ENCODE measurements around the gene EIF4B.

The EIF4B gene

DNA sequence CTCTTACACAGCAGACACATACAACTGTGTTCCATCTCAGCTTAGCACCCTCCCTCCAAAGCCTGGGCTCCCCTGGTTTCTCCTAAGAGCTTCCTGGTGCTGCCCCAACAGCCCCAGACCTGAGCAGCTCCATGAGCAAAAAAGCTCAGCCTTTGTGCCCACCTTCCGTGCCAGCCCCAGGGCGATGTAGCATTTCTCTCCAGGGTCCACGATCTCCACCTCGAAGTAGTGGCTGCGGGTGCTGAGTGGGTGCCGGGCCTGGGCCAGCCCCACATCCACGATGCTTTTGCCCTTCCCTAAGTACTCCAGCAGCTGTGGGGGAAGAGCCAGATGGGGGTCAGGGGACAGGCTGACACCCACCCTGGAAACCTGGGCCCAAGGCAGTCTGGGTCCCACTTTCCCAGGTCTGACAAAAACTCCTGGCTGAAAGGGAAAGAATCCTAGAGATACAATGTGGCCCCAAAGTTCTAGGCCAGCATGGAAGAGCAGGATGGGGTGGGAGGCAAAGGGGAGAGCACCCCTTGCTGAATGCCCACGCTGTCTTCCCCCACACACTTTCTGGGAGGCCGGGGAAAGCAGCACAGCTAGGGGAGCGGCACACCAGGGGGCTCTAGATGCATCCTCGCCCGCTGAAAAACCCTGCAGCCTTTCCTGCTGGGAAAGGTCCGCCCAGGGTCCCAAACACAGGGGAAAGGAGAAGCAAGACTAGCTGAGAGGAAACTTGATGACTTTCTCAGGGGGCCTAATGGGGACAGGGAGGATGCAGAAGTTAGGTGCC lies 61.9 kb downstream of the EIF4B start:
- Histone ChIP-seq H3K18ac (ENCODE audit: low read length) (no peak overlapping the region), H3K9ac (ENCODE audit: low read length) (no peak overlapping the region), H3K56ac (ENCODE audit: low read length) (no peak overlapping the region), H3K27me3 (ENCODE audit: insufficient read depth, low read length, poor library complexity) (no peaks in the 10 kb centered on the region), H2AK5ac (ENCODE audit: low read length) (no peak overlapping the region), H3K4ac (ENCODE audit: low read depth, low read length) (no peak overlapping the region), H4K8ac (ENCODE audit: low read depth, low read length) (no peak overlapping the region), H4K5ac (ENCODE audit: low read length) (no peak overlapping the region), H2BK5ac (ENCODE audit: low read length) (no peak overlapping the region), H3K79me1 (ENCODE audit: low read length) (no peaks in the 10 kb centered on the region), H3K36me3 (ENCODE audit: control insufficient read depth, insufficient read depth, low read length) (peaks cover 1% of the 10 kb centered on the region), H3K4me2 (ENCODE audit: low read length) (no peak overlapping the region), H2BK15ac (replicated peaks; ENCODE audit: low read depth) (no peak overlapping the region), H2BK120ac (ENCODE audit: low read depth, low read length) (no peak overlapping the region), H3K27ac (ENCODE audit: low read depth, low read length) (no peak overlapping the region), H3K4me1 (ENCODE audit: control insufficient read depth, low read depth, low read length) (peaks cover 2% of the 10 kb centered on the region), H3K79me2 (ENCODE audit: control insufficient read depth, insufficient read depth, low read length) (no peaks in the 10 kb centered on the region), H3K23ac (ENCODE audit: low read length) (no peak overlapping the region), H3K4me3 (ENCODE audit: low read length) (no peak overlapping the region)
- DNase-seq: no peak
- no CpG with 5 or more reads among the region's 13 CpGs for WGBS (ENCODE audit: extremely low coverage, insufficient coverage, low lambda C conversion rate)

DNA sequence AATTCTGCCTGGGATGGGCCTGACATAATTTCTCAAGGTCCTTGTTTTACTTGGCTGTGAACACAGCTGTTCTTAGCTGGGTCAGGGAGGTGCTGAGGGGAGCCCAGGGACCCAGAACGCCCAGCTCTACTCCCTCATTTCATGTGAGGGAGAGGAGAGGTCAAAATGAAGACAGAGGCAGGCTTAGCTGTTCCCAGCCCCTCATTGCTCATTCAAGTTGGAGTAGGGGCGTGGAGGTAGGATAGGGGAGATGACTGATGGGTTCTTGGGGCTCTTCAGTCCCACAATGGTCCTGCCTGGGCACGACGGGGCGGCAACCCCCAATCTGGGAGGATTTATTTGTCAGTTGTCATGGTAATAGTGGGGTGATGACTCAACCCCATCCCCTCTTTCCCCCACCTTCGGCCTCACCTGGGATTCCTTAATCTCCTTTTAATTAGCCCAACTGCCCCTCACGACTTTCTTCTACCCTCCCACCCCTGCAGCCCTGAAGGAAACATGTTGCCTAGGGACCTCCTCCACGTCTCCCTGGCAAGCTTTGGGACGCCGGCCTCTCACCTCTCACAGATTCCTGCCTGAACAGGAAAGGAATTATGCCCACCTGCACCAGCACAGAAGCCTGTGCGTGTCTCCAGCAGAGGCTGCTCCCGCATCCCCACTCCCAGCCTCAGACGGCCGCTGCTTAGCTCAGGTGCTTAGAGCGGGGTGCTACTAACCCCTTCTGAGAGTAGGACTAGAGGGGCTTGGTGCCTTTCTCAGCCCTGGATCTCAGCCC lies 62.7 kb downstream of the EIF4B start:
- Histone ChIP-seq H2BK5ac (ENCODE audit: low read length) (no peak overlapping the region), H2BK15ac (replicated peaks; ENCODE audit: low read depth) (no peak overlapping the region), H3K4me3 (ENCODE audit: low read length) (no peak overlapping the region), H3K23ac (ENCODE audit: low read length) (no peak overlapping the region), H3K4me2 (ENCODE audit: low read length) (no peak overlapping the region), H4K5ac (ENCODE audit: low read length) (no peak overlapping the region), H3K18ac (ENCODE audit: low read length) (no peak overlapping the region), H4K8ac (ENCODE audit: low read depth, low read length) (no peak overlapping the region), H3K9ac (ENCODE audit: low read length) (no peak overlapping the region), H3K27me3 (ENCODE audit: insufficient read depth, low read length, poor library complexity) (no peaks in the 10 kb centered on the region), H3K4me1 (ENCODE audit: control insufficient read depth, low read depth, low read length) (peaks cover 2% of the 10 kb centered on the region), H3K36me3 (ENCODE audit: control insufficient read depth, insufficient read depth, low read length) (no peaks in the 10 kb centered on the region), H3K79me1 (ENCODE audit: low read length) (no peaks in the 10 kb centered on the region), H3K56ac (ENCODE audit: low read length) (no peak overlapping the region), H2BK120ac (ENCODE audit: low read depth, low read length) (no peak overlapping the region), H2AK5ac (ENCODE audit: low read length) (no peak overlapping the region), H3K27ac (ENCODE audit: low read depth, low read length) (no peak overlapping the region), H3K79me2 (ENCODE audit: control insufficient read depth, insufficient read depth, low read length) (no peaks in the 10 kb centered on the region), H3K4ac (ENCODE audit: low read depth, low read length) (no peak overlapping the region)
- no CpG with 5 or more reads among the region's 15 CpGs for WGBS (ENCODE audit: extremely low coverage, insufficient coverage, low lambda C conversion rate)
- no peak for DNase-seq

DNA sequence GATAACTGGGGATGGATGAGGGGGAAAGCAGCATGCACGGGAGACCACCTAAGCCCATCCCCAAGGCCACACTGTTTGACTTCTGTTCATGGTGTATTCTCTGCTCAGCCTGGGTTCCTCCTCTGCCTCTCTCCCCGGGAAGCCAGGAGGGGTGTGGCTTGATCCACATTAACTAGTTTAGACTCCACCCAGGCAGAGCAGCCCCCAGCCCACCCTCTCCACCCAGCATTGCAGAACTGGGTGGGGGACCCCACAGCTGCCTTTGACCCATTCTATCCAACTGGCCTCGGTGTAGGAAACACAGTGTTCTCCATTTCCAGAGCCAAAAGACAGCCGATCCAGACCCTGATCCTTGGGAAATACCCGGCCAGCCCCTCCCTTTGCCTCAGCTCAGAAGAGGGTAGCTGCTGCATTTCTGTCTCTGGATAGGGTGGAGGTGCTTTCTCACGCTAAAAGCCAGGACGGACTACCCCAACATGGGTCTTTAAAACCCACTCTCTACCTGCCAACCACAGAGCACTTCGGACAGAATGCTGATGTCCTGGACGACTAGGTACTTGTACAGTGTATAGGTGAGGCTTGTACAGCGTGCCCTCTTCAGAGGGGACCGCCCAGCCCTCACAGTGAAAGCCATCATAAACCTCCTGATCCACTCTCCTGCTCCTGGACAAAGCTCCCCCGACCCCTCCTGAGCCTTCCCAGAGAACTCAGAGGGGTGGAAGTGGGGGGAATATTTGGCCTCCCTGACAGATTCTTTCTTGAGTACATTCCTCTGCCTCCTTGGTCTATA lies 63.6 kb downstream of the EIF4B start:
- H3K27me3 ChIP-seq (ENCODE audit: insufficient read depth, low read length, poor library complexity): no peaks in the 10 kb centered on the region
- no peak overlapping the region for H2BK120ac ChIP-seq (ENCODE audit: low read depth, low read length)
- no peaks in the 10 kb centered on the region for H3K79me2 ChIP-seq (ENCODE audit: control insufficient read depth, insufficient read depth, low read length)
- H3K36me3 ChIP-seq (ENCODE audit: control insufficient read depth, insufficient read depth, low read length): no peaks in the 10 kb centered on the region
- no peaks in the 10 kb centered on the region for H3K79me1 ChIP-seq (ENCODE audit: low read length)
- H3K56ac ChIP-seq (ENCODE audit: low read length): no peak overlapping the region
- no peak overlapping the region for H3K9ac ChIP-seq (ENCODE audit: low read length)
- WGBS (ENCODE audit: extremely low coverage, insufficient coverage, low lambda C conversion rate): no CpG with 5 or more reads among the region's 12 CpGs
- no peak overlapping the region for H3K23ac ChIP-seq (ENCODE audit: low read length)
- no peak overlapping the region for H3K27ac ChIP-seq (ENCODE audit: low read depth, low read length)
- H3K4me3 ChIP-seq (ENCODE audit: low read length): no peak overlapping the region
- H4K8ac ChIP-seq (ENCODE audit: low read depth, low read length): no peak overlapping the region
- H3K18ac ChIP-seq (ENCODE audit: low read length): no peak overlapping the region
- no peak for DNase-seq
- no peak overlapping the region for H3K4me2 ChIP-seq (ENCODE audit: low read length)
- H3K4ac ChIP-seq (ENCODE audit: low read depth, low read length): no peak overlapping the region
- H2BK15ac ChIP-seq (replicated peaks; ENCODE audit: low read depth): no peak overlapping the region
- H3K4me1 ChIP-seq (ENCODE audit: control insufficient read depth, low read depth, low read length): peaks cover 2% of the 10 kb centered on the region
- H4K5ac ChIP-seq (ENCODE audit: low read length): no peak overlapping the region
- H2AK5ac ChIP-seq (ENCODE audit: low read length): no peak overlapping the region
- H2BK5ac ChIP-seq (ENCODE audit: low read length): no peak overlapping the region

DNA sequence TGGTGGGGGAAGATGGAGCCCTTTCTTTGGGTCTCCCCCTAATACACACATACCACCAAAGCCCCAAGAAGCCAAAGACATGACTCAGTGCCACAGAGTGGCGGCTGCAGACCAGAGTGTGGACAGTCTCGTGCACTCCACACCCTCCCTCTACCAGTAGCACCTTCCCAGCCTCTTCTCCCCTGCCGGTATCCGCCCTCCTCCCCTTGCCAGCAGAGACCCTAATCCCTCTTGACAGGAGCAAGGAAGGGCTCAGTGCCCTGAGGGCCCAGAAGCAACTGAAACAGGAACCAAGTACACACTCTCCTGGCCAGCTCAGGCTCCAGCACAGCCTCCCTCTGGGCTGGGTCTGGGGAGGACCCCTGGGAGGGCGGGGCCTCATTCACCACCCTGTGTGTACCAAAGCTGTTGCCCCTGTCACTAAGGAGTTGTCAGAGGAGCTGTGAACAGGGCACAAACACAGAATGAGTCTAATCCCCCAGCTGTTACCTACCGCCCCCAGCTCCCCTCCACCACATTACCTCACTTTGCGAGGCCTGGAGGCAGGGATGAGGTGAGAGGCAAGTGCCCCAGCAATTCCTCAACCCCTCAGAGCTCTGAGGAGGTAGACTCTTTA lies 64.7 kb downstream of the EIF4B start:
- Histone ChIP-seq H3K36me3 (ENCODE audit: control insufficient read depth, insufficient read depth, low read length) (no peaks in the 10 kb centered on the region), H4K8ac (ENCODE audit: low read depth, low read length) (no peak overlapping the region), H2AK5ac (ENCODE audit: low read length) (no peak overlapping the region), H3K18ac (ENCODE audit: low read length) (no peak overlapping the region), H2BK120ac (ENCODE audit: low read depth, low read length) (no peak overlapping the region), H2BK15ac (replicated peaks; ENCODE audit: low read depth) (no peak overlapping the region), H3K4me1 (ENCODE audit: control insufficient read depth, low read depth, low read length) (peaks cover 2% of the 10 kb centered on the region), H3K27me3 (ENCODE audit: insufficient read depth, low read length, poor library complexity) (no peaks in the 10 kb centered on the region), H3K4me3 (ENCODE audit: low read length) (no peak overlapping the region), H3K4me2 (ENCODE audit: low read length) (no peak overlapping the region), H3K4ac (ENCODE audit: low read depth, low read length) (no peak overlapping the region), H3K79me1 (ENCODE audit: low read length) (no peaks in the 10 kb centered on the region), H3K27ac (ENCODE audit: low read depth, low read length) (no peak overlapping the region), H4K5ac (ENCODE audit: low read length) (no peak overlapping the region), H3K9ac (ENCODE audit: low read length) (no peak overlapping the region), H2BK5ac (ENCODE audit: low read length) (no peak overlapping the region), H3K56ac (ENCODE audit: low read length) (no peak overlapping the region), H3K23ac (ENCODE audit: low read length) (no peak overlapping the region), H3K79me2 (ENCODE audit: control insufficient read depth, insufficient read depth, low read length) (no peaks in the 10 kb centered on the region)
- no CpG with 5 or more reads among the region's 7 CpGs for WGBS (ENCODE audit: extremely low coverage, insufficient coverage, low lambda C conversion rate)
- peak; percentile 70 for DNase-seq

DNA sequence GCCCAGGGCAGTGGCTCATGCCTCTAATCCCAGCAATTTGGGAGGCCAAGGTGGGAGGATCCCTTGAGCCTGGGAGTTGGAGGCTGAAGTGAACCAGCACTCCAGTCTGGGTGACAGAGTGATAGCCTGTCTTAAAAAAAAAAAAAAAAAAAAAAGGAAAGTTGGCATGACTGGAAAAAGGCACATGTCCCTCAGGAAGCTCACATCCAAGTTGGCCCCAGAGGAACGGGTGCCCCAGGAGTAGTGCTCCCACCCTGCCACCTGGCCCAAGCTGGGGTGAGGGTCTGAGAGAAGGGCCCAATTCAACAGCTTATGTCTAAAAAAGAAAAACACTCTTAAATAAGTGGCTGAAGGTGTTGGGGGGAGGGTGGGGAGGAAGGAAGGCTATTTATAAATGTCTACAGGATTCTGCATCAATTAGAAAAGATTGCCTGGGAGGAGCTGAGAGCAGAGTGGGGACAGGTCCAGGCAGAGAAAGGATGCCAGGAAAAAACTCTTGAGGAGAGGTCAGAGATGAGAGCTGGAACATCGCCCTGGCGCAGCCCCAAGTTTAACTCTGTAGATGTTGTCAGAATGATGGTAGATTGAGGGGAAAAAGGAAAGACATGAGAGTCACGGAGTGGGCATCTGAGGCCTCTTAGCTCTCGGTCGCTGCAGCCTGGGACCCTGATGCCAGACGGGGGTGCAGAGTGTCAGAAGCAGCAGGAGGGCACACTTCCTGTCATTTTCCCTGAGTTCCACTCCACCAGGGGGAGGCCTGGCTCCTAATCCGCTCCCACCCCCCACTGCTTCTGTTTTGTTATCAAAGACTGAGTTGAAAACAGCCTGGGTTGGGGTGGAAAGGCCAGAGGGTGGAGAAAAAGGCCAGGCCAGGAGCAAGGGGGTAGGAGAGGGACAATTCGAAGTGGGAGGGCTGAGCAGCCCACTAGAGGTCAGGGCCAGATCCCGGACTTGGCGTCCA lies 65.6 kb downstream of the EIF4B start:
- Histone ChIP-seq H3K4me2 (ENCODE audit: low read length) (no peak overlapping the region), H3K56ac (ENCODE audit: low read length) (no peak overlapping the region), H2BK5ac (ENCODE audit: low read length) (no peak overlapping the region), H4K5ac (ENCODE audit: low read length) (no peak overlapping the region), H3K79me2 (ENCODE audit: control insufficient read depth, insufficient read depth, low read length) (no peaks in the 10 kb centered on the region), H3K27ac (ENCODE audit: low read depth, low read length) (no peak overlapping the region), H3K36me3 (ENCODE audit: control insufficient read depth, insufficient read depth, low read length) (no peaks in the 10 kb centered on the region), H3K27me3 (ENCODE audit: insufficient read depth, low read length, poor library complexity) (no peaks in the 10 kb centered on the region), H3K79me1 (ENCODE audit: low read length) (no peaks in the 10 kb centered on the region), H3K23ac (ENCODE audit: low read length) (no peak overlapping the region), H2BK120ac (ENCODE audit: low read depth, low read length) (no peak overlapping the region), H2AK5ac (ENCODE audit: low read length) (no peak overlapping the region), H3K9ac (ENCODE audit: low read length) (no peak overlapping the region), H4K8ac (ENCODE audit: low read depth, low read length) (no peak overlapping the region), H3K4me1 (ENCODE audit: control insufficient read depth, low read depth, low read length) (peaks cover 2% of the 10 kb centered on the region), H3K4me3 (ENCODE audit: low read length) (no peak overlapping the region), H3K18ac (ENCODE audit: low read length) (no peak overlapping the region), H2BK15ac (replicated peaks; ENCODE audit: low read depth) (no peak overlapping the region), H3K4ac (ENCODE audit: low read depth, low read length) (no peak overlapping the region)
- peak; percentile 65 for DNase-seq
- no CpG with 5 or more reads among the region's 11 CpGs for WGBS (ENCODE audit: extremely low coverage, insufficient coverage, low lambda C conversion rate)
